ENCODE data around the gene ZSCAN25.
"Not testable (repeated sequence)": the region's sequence is repeated elsewhere in the genome, so short reads cannot be mapped to it uniquely, and the experiment has no call there.

DNA sequence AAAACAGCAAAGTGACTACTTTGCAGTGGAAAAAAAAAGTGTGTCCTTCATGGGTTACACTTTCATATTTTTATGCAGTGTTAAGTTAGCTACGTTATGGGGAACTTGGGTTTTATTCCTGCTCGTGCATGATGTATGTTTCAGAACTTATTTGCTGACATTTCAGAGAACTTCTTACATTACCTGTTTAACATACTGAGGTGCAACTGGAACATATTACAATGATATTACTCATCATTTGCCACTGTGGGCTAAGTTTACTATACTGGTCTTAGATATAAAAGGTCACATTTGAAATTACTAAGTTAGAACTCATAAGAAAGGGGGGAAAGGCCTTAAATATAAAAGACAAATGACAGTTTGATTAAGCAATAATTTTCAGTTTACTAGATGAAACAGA is 20.7 kb downstream of the ZSCAN25 start:
- not testable (repeated sequence) for TF ChIP-seq CTCF (IDR thresholded peaks at IDR 0.05); EP300 (IDR thresholded peaks at IDR 0.05; ENCODE audit: low read depth); POLR2AphosphoS5 (IDR thresholded peaks at IDR 0.05); POLR2A (IDR thresholded peaks at IDR 0.05)

Measured in transverse colon (tissue), 4 donors.